GM20431 (cell line): Measurements from ENCODE around the gene EFNA5.

Source experiments
- in situ Hi-C: fragments of 300-500 bp; cut with MseI, MboI; formaldehyde crosslinking; loops from one replicate; pipeline ENCODE4 v1.15.0; 2020; ENCODE audit warnings: low sequenced_read_pairs; ENCODE audit not compliant: unreplicated experiment

The EFNA5 gene

DNA sequence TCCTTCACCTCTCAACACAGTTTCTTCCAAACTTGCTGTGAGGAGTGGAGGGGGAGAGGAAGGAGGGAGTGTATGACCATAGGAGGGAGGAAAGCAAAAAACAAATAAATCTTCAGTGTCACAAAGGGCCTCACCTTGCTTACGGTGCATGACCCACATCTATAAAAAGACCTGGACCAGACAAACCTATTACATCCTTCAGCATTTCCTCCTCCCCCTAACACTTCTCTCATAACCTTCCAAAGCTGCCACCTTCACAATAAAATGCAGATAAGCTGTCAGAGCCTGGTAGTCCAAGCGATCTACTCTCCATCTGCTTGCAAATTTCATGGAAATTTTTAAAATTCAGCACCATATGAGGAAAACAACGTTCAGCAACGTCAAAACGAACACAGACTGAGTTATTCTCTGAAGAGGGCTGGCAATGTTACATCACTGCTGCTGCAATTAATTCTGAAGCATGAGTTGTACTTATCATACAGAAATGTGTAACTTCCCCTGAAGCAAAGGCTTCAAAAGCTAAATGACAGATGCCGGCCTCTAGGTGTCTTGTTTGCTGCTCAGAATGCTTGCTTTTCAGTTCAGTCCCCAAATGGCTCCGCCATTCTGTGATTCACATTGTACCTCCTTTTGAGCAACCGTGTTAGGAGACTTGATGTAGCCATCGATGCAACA lies 62.9 kb downstream of the EFNA5 start:
- in situ Hi-C loops = no loop called here

GRCh38 chr5:107607196-107607595 lies 63.5 kb downstream of the EFNA5 start:
- in situ Hi-C loops = no loop called here

DNA sequence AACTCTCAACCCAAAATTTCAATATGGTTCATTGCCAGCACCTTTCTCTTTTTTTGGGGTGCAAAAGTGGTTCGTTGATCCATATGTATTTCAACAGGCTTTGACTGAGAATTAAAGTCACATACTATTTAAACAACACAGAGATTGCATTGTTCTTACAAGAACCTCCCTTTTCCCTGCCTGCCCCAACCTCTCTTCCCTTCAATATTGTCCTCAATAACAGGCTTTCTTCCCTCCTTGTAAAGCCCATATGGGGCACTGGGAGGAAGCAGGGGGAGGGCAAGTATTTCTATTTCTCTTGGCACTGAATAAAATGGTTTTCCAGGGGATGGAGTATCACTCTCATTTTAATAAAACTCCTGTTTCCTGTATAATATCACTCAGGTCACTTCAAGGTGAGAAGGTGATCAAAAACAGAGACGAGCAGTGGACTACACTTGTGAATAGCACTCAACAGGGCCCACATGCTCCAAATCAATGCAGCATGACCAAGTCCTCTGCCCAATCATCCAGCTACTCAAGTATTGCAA lies 65.1 kb downstream of the EFNA5 start:
- in situ Hi-C loops = no loop called here

DNA sequence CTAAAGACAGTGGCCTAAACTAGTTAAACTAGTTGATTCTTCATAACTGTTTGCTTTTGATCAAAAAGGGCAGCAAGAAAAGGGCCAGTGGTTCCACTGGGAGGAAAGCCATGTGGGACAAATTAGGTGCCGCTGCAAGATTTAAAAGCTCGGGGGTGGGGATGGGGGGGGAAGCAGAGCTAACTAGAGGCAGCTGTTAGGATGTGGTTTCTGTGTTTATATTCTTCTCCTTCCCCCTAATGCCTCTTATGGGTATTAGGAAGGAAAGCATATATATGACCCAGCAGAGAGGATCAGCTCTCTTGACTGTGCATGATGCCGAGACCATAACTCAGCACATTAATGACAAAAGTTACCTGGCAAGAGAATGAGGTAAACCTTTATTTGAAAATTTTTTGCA lies 65.7 kb downstream of the EFNA5 start:
- in situ Hi-C loops = no loop called here

DNA sequence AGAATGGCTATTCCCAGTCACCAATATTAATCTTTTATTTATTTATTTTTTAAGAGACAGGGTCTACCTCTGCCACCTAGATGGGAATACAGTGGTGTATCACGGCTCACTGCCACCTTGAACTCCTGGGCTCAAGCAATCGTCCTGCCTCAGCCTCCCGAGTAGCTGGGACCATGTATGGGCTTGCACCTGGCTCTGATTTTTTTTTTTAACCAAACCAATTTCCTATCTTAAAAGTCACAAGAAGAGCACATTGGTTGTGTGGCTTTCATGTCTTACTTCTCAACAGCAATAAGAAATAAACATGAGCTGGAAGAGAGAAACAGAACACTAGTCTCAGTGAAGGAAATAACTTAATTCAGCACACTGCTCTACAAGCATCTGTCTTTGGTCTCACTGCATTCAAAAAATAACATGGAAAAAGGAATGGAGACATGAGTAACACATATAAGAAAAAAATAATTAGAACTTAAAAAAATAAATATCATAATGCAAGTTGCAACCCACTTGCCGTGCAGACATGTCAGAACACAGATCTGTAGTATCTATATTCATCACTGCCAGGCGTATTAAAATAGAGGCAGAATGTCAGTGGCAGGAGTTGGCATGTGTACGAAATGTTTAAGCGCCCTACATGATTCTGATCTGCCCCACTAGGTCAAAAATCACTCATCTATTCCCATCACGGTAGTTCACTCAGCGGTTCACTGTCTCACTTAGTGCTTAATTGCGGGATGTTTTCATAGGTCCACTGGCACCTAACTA lies 66.4 kb downstream of the EFNA5 start:
- in situ Hi-C loops = no loop called here

GRCh38 chr5:107603349-107603748 lies 67.4 kb downstream of the EFNA5 start:
- in situ Hi-C loops = no loop called here

DNA sequence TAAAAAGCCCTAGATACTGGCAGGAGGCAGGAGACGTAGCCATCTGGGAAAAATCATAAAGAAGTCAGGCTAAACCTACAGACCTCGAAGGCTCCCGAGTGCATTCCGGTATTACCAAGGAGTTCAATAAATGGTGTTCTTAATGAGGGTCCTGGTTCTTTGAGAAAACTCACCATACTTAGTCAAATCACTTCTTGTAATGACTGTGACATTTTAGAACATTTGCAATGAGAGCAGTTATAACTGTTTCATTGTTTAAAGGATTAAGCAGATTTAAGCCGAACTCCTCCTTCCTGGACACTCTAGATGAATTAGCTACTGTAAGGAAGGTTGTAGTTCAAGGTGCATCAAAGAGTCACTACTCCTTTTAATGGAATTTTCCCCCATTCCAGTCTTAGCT lies 67.8 kb downstream of the EFNA5 start:
- in situ Hi-C loops = no loop called here

- in situ Hi-C loops = no loop called here
Observed at GRCh38 chr5:107601076-107601475, 69.7 kb downstream of the EFNA5 start.

- in situ Hi-C loops = no loop called here
Observed at GRCh38 chr5:107598958-107599357, 71.8 kb downstream of the EFNA5 start.

GRCh38 chr5:107597803-107598202 lies 72.9 kb downstream of the EFNA5 start:
- in situ Hi-C loops = no loop called here

- in situ Hi-C loops = no loop called here
Observed at GRCh38 chr5:107597247-107597646, 73.5 kb downstream of the EFNA5 start.

- in situ Hi-C loops = no loop called here
Observed at GRCh38 chr5:107594253-107595045, 76.3 kb downstream of the EFNA5 start.

DNA sequence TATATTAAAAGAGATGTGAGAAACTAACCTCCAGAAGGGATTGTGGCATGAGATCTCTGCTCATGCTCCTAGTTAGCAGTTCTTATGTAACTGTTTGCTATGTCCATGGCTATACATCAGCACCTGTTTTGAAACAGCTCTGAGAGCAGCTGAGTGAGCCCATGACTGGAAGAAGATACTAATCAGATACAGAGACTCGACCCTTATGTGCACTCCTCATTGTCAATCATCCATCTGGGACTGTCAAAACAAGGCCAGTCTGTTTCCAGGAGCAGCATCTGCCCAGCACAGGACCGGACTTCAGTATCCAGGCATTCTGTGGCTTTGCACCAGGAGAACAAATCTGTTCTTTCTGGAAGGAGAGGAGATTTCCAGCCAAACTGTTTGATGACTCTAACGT lies 77.7 kb downstream of the EFNA5 start:
- in situ Hi-C loops = no loop called here

DNA sequence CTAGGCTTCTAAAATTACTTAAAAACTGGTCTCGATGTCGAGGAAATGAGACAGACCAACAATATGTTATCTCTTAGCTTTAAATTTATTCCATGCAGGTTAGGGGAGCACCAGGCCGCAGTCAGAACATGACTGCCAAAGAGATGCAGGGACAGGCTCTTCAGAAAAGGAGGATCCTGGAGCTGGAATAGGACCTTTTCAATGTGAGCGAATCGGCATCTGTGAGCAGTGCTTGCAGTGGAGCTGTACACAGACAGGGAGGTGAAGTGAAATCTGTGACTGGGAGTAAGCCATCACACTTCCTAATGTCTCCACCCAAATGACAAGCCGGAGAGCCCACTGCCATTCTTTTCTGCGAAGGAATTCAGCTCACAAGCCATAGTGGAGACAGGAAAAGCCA lies 78.2 kb downstream of the EFNA5 start:
- in situ Hi-C loops = no loop called here

GRCh38 chr5:107590686-107591085 lies 80.1 kb downstream of the EFNA5 start:
- in situ Hi-C loops = no loop called here

- in situ Hi-C loops = no loop called here
Observed at GRCh38 chr5:107589520-107590193, 81.1 kb downstream of the EFNA5 start.

- in situ Hi-C loops = no loop called here
Observed at GRCh38 chr5:107582625-107583024, 88.1 kb downstream of the EFNA5 start.

- in situ Hi-C loops = no loop called here
Observed at GRCh38 chr5:107580889-107581820, 89.6 kb downstream of the EFNA5 start.

DNA sequence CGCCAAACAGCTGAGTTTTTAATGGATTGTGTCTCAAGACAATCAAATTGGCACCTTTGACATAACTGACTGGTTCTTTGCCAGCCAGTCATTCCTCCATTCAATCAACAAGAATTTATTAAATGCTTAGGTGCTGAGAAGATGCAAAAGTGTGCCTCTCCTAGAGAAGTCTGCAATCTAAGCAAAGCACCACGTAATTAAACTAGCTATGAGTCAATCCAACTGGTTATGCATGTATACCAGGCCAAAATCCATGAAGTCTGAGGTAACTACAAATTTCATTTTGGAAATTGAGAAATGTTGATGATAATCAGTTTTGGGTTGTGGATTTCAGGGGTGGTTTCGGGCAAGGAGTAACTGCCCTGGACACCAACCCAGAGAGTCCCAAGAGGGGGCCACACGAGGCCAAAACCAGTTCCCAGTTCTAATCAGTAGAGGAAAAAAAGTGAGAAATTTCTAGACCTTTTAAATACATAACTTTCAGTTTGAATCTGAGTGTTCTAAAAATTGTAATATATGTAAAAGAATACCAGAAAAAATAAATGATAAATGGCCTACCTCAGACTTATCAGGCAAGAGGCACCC lies 92.6 kb downstream of the EFNA5 start:
- in situ Hi-C loops = no loop called here
